Activated CD8-positive, alpha-beta memory T cell treated with anti-CD3 and anti-CD28 coated beads, Interleukin-2, amount 50 U/mL, for 1 hour (primary cell): ENCODE measurements around the gene VPS35L.
"Not testable (repeated sequence)": the region's sequence is repeated elsewhere in the genome, so short reads cannot be mapped to it uniquely, and the experiment has no call there.

Experiments
- DNase-seq: peaks from one replicate; pipeline ENCODE4 v3.0.0-alpha.2; 2020; ENCODE audit errors: extremely low read depth

The VPS35L gene

GRCh38 chr16:19711643-19712042 lies 156.1 kb downstream of the VPS35L start:
- DNase-seq, result no peak

- DNase-seq, result no peak
These were observed 157.0 kb downstream of the VPS35L start for GRCh38 chr16:19712418-19713058.

GRCh38 chr16:19713697-19714096 lies 158.2 kb downstream of the VPS35L start:
- DNase-seq, result no peak

- DNase-seq, result no peak
These were observed 160.1 kb downstream of the VPS35L start for GRCh38 chr16:19715566-19715965.

- no peak for DNase-seq
These were observed 160.7 kb downstream of the VPS35L start for GRCh38 chr16:19716183-19716582.

GRCh38 chr16:19716728-19717127 lies 161.2 kb downstream of the VPS35L start:
- not testable (repeated sequence) for DNase-seq

- DNase-seq, result no peak
These were observed 161.8 kb downstream of the VPS35L start for GRCh38 chr16:19717314-19717713.

- peak; percentile 55 for DNase-seq
These were observed 162.5 kb downstream of the VPS35L start, which contains the start of the genes IQCK and KNOP1 for GRCh38 chr16:19717741-19718623. TSS of gene IQCK (plus strand) at chr16:19718271. CDS start at chr16:19718307, 36 bp downstream. TSS of gene KNOP1 (minus strand) at chr16:19718227. CDS start at chr16:19715035, 3,192 bp downstream.

GRCh38 chr16:19718624-19718965 lies 163.1 kb downstream of the VPS35L start:
- no peak for DNase-seq

- no peak for DNase-seq
These were observed 166.9 kb downstream of the VPS35L start for GRCh38 chr16:19722269-19722952.

GRCh38 chr16:19722981-19723380 lies 167.5 kb downstream of the VPS35L start:
- no peak for DNase-seq

- DNase-seq, result no peak
These were observed 173.1 kb downstream of the VPS35L start for GRCh38 chr16:19728636-19728965.

GRCh38 chr16:19733551-19733950 lies 178.0 kb downstream of the VPS35L start:
- DNase-seq, result no peak

- DNase-seq, result no peak
These were observed 179.8 kb downstream of the VPS35L start for GRCh38 chr16:19735074-19735867.

- DNase-seq, result no peak
These were observed 182.0 kb downstream of the VPS35L start for GRCh38 chr16:19737306-19738038.

- DNase-seq, result no peak
These were observed 185.9 kb downstream of the VPS35L start for GRCh38 chr16:19741354-19741753.

GRCh38 chr16:19743816-19744159 lies 188.3 kb downstream of the VPS35L start:
- no peak for DNase-seq

GRCh38 chr16:19744670-19745069 lies 189.2 kb downstream of the VPS35L start:
- DNase-seq, result no peak

GRCh38 chr16:19745286-19746010 lies 189.9 kb downstream of the VPS35L start:
- no peak for DNase-seq

- DNase-seq, result no peak
These were observed 191.1 kb downstream of the VPS35L start for GRCh38 chr16:19746561-19746960.
